ENCODE data around the gene SLC9C1.

DNA sequence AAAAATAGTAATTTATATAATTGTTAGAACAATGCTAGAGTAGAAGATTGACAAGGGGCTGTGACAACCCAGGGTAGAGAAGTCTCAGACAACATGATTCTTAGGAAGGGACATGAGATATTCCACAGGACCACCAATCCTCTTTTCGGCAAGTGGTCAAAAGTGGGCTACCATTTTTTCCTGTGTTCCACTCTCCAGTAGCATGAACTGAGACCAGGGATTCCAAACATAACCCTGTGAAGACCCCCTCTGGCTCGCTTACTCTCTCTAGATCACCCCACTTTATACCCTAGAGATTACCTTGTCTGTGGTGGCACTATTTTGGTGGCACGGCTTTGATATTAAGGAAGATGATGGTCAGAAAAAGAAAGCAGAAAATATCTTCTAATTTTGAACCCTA is 161.9 kb downstream of the SLC9C1 start:
- TF ChIP-seq POLR2AphosphoS5 (IDR thresholded peaks at IDR 0.05) (no peak), POLR2A (IDR thresholded peaks at IDR 0.05) (no peak), EP300 (IDR thresholded peaks at IDR 0.05; ENCODE audit: low read depth) (no peak)
- TF ChIP-seq, protein P1, sequence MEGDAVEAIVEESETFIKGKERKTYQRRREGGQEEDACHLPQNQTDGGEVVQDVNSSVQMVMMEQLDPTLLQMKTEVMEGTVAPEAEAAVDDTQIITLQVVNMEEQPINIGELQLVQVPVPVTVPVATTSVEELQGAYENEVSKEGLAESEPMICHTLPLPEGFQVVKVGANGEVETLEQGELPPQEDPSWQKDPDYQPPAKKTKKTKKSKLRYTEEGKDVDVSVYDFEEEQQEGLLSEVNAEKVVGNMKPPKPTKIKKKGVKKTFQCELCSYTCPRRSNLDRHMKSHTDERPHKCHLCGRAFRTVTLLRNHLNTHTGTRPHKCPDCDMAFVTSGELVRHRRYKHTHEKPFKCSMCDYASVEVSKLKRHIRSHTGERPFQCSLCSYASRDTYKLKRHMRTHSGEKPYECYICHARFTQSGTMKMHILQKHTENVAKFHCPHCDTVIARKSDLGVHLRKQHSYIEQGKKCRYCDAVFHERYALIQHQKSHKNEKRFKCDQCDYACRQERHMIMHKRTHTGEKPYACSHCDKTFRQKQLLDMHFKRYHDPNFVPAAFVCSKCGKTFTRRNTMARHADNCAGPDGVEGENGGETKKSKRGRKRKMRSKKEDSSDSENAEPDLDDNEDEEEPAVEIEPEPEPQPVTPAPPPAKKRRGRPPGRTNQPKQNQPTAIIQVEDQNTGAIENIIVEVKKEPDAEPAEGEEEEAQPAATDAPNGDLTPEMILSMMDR (IDR thresholded peaks at IDR 0.05): no peak
